Stimulated activated memory B cell treated with anti-CD40 and anti-IgM and Interleukin-4, amounts not matched to agents 10 μg/mL and 1 μg/mL and 100 μg/mL, for 72 hours (primary cell): ENCODE results near the gene BRIP1.
"Not testable (repeated sequence)": the region's sequence is repeated elsewhere in the genome, so short reads cannot be mapped to it uniquely, and the experiment has no call there.

Experiments used
- ATAC-seq: fragments of 150-1000 bp; cut with Tn5 transposase; 2 replicates; pipeline ENCODE4 v1.10.0; 2021
- H3K27ac Mint-ChIP-seq: one replicate; pipeline ENCODE4 v1.8.0; 2022; ENCODE audit warnings: mild to moderate bottlenecking, mixed read lengths
- H3K27me3 Mint-ChIP-seq: one replicate; pipeline ENCODE4 v1.8.0; 2022; ENCODE audit warnings: mixed read lengths
- H3K36me3 Mint-ChIP-seq: one replicate; pipeline ENCODE4 v1.8.0; 2022; ENCODE audit warnings: mixed read lengths
- H3K4me1 Mint-ChIP-seq: one replicate; pipeline ENCODE4 v1.8.0; 2022; ENCODE audit warnings: mixed read lengths
- H3K4me3 Mint-ChIP-seq: one replicate; pipeline ENCODE4 v1.8.0; 2022; ENCODE audit warnings: mild to moderate bottlenecking, moderate library complexity, mixed read lengths
- H3K9me3 Mint-ChIP-seq: one replicate; pipeline ENCODE4 v1.8.0; 2022; ENCODE audit warnings: mixed read lengths

Gene BRIP1

DNA sequence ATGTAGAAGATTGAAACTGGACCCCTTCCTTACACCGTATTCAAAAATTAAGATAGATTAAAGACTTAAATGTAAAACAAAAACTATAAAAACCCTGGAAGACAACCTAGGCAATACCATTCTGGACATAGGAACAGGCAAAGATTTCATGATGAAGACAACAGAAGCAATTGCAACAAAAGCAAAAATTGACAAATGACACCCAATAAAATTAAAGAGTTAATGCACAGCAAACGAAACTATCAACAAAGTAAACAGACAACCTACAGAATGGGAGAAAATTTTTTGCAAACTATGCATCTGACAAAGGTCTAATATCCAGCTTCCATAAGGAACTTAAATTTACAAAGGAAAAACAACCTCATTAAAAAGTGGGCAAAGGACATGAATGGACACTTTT lies 37.1 kb downstream of the BRIP1 start:
- not testable (repeated sequence) for H3K27me3 Mint-ChIP-seq, H3K27ac Mint-ChIP-seq, H3K4me3 Mint-ChIP-seq, H3K9me3 Mint-ChIP-seq, ATAC-seq
- peaks cover 27% of the 10 kb centered on the region for H3K36me3 Mint-ChIP-seq
- peaks cover 11% of the 10 kb centered on the region for H3K4me1 Mint-ChIP-seq

DNA sequence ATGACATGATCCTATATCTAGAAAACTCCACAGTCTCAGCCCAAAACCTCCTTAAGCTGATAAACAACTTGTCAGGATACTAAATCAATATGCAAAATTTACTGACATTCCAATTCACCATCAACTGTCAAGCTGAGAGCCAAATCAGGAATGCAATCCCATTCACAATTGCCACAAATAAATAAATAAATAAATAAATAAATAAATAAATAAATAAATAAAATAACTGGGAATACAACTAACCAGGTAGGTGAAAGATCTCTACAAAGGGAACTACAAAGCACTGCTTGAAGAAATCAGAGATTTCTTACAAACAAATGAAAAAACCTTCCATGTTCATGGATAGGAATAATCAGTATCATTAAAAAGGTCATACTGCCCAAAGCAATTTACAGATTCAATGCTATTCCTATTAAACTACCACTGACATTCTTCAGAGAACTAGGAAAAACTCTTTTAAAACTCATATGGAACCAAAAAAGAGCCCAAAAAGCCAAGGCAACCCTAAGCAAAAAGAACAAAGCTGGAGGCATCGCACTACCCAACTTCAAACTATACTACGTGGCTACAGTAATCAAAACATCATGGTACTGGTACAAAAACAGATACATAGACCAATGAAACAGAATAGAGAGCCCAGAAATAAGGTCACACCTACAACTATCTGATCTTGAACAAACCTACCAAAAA lies 37.7 kb downstream of the BRIP1 start:
- Mint-ChIP-seq H3K27me3 (no peaks in the 10 kb centered on the region), H3K36me3 (peaks cover 32% of the 10 kb centered on the region), H3K9me3 (peaks cover 6% of the 10 kb centered on the region), H3K27ac (no peak overlapping the region), H3K4me3 (no peak overlapping the region), H3K4me1 (peaks cover 11% of the 10 kb centered on the region)
- no peak for ATAC-seq

DNA sequence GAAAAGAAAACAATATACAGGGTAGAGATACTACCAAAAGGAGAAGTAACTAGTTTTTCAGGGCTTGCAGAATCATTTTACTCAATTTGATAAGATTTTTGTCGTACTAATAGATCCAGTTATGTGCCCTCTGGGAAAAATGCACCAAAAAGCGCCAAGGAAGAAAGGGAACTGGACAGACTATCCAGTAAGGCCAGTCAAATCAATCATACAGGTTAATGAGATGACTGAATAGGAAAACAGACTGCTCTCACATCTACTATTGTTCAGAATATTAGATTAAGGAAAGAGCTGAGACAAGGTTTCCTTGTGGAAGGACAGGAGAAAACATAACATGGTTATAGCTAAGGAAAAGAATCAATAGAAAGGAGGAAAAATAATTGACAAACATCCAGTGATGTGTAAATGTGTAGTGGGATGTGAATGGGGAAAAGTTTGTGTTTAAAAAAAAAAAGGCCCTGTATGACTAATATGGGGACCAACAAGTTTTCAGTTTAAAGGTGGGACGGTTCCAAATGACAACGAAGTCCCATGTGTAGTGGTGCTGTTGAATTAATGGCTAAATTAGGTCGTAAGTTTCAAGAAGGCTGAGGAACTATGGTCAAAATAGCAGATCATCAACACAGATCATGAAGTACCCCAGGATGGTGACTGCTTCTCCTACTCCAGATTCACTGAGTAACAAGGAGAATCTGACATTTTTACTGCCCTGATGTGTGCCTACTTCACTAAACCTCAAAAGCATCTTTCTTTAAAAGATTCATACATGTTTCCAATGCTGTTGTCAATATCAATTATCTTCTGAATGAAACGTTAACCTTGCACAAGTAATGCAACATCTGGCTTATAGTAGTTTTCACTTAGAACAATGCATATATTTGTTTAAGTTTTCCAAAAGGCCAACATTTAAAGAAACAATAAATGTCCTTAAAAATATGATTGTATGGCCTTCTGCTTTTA lies 40.7 kb downstream of the BRIP1 start:
- Mint-ChIP-seq H3K27ac (no peak overlapping the region), H3K4me1 (peaks cover 15% of the 10 kb centered on the region), H3K9me3 (peaks cover 5% of the 10 kb centered on the region), H3K4me3 (no peak overlapping the region), H3K27me3 (no peaks in the 10 kb centered on the region), H3K36me3 (peaks cover 33% of the 10 kb centered on the region)
- ATAC-seq: peak; percentile 56

DNA sequence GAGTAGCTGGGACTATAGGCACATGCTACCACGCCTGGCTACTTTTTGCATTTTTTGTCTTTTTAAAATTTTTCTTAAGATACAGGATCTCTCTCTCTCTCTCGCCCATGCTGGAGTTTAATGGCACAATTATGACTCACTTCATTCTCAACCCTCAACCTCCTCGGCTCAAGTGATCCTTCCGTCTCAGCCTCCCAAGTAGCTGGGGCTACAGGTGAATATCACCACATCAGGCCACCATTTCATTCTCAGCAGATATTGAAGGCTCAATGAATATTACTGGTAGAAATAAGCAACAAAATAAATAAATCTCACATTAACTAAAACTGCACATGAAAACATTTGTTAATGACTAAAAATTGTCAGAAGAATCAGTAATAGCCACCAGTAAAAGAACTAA lies 41.7 kb downstream of the BRIP1 start:
- Mint-ChIP-seq H3K4me1 (peaks cover 19% of the 10 kb centered on the region), H3K27me3 (no peaks in the 10 kb centered on the region), H3K36me3 (peaks cover 28% of the 10 kb centered on the region), H3K9me3 (peaks cover 5% of the 10 kb centered on the region), H3K27ac (no peak overlapping the region), H3K4me3 (no peak overlapping the region)
- no peak for ATAC-seq

DNA sequence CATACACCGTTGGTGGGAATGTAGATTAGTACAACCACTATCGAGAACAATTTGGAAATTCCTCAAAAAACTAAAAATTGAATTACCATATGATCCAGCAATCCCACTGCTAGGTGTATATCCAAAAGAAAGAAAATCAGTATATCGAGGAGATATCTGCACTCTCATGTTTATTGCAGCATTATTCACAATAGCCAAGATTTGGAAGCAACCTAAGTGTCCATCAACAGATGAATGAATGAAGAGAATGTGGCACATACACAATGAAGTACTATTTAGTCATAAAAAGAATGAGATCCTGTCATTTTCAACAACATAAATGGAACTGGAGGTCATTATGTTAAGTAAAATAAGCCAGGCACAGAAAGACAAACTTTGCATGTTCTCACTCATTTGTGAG lies 44.1 kb downstream of the BRIP1 start:
- not testable (repeated sequence) for H3K9me3 Mint-ChIP-seq, H3K4me3 Mint-ChIP-seq, H3K27me3 Mint-ChIP-seq, H3K27ac Mint-ChIP-seq, ATAC-seq
- Mint-ChIP-seq H3K4me1 (peaks cover 32% of the 10 kb centered on the region), H3K36me3 (peaks cover 18% of the 10 kb centered on the region)

DNA sequence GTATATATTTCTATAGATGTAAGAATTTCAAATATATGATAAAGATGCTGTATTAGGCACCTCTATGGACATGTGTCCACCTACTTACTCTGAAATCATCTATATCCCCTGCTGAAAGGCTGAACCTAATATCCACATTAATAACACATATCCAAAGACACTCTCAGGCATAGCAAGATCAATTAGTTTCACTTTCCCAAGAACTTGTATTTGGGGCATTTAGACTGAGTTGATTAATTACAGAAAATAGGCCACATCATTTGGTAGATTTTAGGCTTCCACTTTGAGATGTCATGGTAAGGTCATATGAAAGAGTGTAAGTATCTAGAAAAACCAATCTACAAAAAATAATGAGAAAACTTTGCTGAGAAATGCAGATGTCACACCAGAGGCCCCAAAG lies 45.1 kb downstream of the BRIP1 start:
- no peak overlapping the region for H3K4me3 Mint-ChIP-seq
- peaks cover 18% of the 10 kb centered on the region for H3K36me3 Mint-ChIP-seq
- no peaks in the 10 kb centered on the region for H3K27me3 Mint-ChIP-seq
- H3K4me1 Mint-ChIP-seq: peaks cover 35% of the 10 kb centered on the region
- no peak overlapping the region for H3K27ac Mint-ChIP-seq
- no peak for ATAC-seq
- peaks cover 5% of the 10 kb centered on the region for H3K9me3 Mint-ChIP-seq

DNA sequence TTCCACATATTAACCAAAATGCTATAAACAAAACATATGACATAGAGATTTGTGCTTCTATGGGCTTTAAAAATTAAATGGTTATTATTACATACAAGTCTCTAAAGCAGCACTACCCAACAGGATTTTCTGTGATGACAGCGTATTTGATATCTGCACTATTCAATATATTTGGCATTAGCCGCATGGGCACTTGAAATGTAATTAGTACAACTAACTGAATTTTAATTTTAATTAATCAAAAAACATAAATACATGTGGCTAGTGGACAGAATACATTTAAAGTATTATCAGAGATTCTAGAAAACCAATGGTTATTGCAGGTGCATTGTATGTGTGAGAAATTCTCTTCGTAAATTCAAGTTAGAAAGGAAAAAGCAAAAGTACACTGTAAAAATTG lies 45.9 kb downstream of the BRIP1 start:
- no peaks in the 10 kb centered on the region for H3K27me3 Mint-ChIP-seq
- no peak for ATAC-seq
- peaks cover 18% of the 10 kb centered on the region for H3K36me3 Mint-ChIP-seq
- no peak overlapping the region for H3K4me3 Mint-ChIP-seq
- H3K4me1 Mint-ChIP-seq: peaks cover 32% of the 10 kb centered on the region
- H3K9me3 Mint-ChIP-seq: peaks cover 5% of the 10 kb centered on the region
- no peak overlapping the region for H3K27ac Mint-ChIP-seq

DNA sequence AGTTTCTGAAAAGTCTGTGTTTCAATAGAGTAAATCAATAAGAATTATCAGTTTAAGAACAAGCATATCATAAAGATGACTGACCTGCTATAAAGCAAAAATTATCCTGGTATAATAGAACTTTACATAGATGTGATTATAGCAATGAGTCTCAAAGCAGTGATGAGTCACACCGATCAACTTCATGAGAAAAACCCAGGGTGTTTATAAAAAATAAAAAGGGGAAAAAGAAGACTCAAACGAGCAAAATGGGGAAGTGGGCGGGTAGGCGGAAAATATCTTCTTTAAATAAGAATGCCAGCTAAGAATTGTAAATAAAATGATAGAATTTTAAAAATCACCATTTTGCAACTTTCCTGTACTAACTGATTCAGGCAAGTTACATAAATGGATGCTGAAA lies 46.8 kb downstream of the BRIP1 start:
- Mint-ChIP-seq H3K27me3 (no peaks in the 10 kb centered on the region), H3K9me3 (peaks cover 2% of the 10 kb centered on the region), H3K4me3 (peak overlapping the region; percentile 43), H3K27ac (peak overlapping the region; percentile 20), H3K4me1 (peaks cover 25% of the 10 kb centered on the region), H3K36me3 (peaks cover 14% of the 10 kb centered on the region)
- ATAC-seq: peak; percentile 56

DNA sequence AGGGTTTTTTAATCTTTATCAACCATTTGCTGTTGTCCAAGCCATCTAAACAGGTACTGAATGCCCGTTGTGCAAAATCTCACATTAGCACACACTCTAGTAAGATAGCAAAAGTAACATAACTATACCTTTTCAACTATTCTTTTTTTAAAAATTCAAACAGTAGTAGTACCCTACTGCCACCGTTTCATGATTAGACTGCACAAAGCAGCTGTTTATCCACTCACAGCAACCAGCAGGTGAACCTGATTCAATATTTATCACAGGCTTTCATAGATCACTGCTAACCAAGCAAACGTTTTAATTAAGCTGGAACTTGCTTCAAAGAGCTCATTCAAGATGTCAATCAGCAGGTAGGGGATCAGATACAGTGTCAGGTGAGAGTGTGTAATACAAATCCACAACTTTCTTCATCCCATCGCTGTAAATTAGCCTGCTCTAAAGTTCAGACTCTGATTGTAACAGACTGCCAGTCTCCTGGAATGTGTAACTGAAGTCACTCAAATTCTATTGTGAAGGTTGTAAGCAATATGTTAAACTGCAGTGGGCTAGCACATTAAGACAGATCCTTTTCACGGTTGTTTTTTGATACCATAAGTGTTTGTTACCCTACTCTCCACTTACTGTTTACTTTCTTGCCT lies 47.3 kb downstream of the BRIP1 start:
- H3K27me3 Mint-ChIP-seq: no peaks in the 10 kb centered on the region
- peak overlapping the region; percentile 43 for H3K4me3 Mint-ChIP-seq
- H3K27ac Mint-ChIP-seq: peak overlapping the region; percentile 20
- peaks cover 2% of the 10 kb centered on the region for H3K9me3 Mint-ChIP-seq
- H3K36me3 Mint-ChIP-seq: peaks cover 12% of the 10 kb centered on the region
- H3K4me1 Mint-ChIP-seq: peaks cover 24% of the 10 kb centered on the region
- ATAC-seq: peak; percentile 51

DNA sequence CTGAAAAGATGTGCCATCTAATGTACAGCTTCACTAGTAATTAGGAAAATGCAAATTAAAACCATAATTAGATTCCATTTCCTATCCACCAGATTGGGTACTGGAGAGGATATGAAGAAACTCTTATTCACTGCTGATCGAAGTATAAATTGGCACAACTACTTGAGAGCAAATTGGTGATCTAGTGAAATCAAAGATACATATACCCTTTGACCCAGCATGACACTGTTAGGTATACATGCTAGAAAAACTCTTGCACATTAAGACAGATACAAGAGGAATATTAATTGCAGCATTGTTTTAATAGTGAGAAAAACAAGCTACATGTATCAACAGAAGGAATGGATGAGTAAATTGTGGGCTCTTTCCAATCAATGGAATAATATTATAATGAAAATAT lies 48.8 kb downstream of the BRIP1 start:
- H3K4me3 Mint-ChIP-seq: no peak overlapping the region
- H3K27me3 Mint-ChIP-seq: no peaks in the 10 kb centered on the region
- no peak for ATAC-seq
- H3K27ac Mint-ChIP-seq: no peak overlapping the region
- peaks cover 24% of the 10 kb centered on the region for H3K4me1 Mint-ChIP-seq
- H3K9me3 Mint-ChIP-seq: peaks cover 2% of the 10 kb centered on the region
- peaks cover 3% of the 10 kb centered on the region for H3K36me3 Mint-ChIP-seq

DNA sequence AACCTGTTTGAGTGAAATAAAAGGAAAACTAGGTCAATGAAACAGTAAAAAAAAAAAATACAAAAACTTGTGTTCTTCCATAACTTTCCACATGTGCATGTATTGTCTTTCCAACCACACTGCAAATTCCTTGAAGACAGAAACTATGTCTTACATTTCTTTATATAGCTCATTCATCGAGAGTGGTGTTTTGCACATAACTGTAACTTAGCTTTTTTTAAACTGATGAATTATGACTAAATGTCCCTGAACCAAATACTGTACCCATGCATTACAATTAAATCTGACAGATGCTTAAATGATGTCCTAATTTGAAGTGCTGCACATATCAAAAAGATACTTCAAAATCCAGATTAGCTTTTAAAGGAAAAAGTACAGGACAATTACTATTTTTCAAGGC lies 50.1 kb downstream of the BRIP1 start:
- Mint-ChIP-seq H3K4me3 (no peak overlapping the region), H3K9me3 (no peaks in the 10 kb centered on the region), H3K4me1 (peaks cover 21% of the 10 kb centered on the region), H3K27me3 (no peaks in the 10 kb centered on the region), H3K27ac (no peak overlapping the region), H3K36me3 (no peaks in the 10 kb centered on the region)
- no peak for ATAC-seq

DNA sequence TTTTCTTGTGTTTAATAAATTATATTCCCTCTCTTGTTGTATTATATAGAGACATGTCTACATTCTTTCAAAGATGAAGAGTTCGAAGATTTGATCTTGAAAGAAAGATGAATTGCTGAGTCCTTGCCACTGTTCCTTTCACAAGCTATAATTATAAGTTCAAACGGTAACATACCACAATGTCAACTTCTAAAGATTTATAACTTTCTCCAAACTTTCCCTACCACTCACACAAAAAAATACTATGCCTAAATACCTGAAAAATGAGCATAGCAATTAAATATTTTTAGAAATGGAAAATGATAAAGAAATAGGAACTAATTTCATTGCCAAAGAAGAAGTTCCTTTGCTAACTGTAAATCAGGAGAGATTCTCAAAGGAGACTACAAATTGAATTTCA lies 50.6 kb downstream of the BRIP1 start:
- H3K4me3 Mint-ChIP-seq: no peak overlapping the region
- H3K36me3 Mint-ChIP-seq: no peaks in the 10 kb centered on the region
- H3K9me3 Mint-ChIP-seq: no peaks in the 10 kb centered on the region
- peaks cover 20% of the 10 kb centered on the region for H3K4me1 Mint-ChIP-seq
- no peaks in the 10 kb centered on the region for H3K27me3 Mint-ChIP-seq
- no peak overlapping the region for H3K27ac Mint-ChIP-seq
- no peak for ATAC-seq

DNA sequence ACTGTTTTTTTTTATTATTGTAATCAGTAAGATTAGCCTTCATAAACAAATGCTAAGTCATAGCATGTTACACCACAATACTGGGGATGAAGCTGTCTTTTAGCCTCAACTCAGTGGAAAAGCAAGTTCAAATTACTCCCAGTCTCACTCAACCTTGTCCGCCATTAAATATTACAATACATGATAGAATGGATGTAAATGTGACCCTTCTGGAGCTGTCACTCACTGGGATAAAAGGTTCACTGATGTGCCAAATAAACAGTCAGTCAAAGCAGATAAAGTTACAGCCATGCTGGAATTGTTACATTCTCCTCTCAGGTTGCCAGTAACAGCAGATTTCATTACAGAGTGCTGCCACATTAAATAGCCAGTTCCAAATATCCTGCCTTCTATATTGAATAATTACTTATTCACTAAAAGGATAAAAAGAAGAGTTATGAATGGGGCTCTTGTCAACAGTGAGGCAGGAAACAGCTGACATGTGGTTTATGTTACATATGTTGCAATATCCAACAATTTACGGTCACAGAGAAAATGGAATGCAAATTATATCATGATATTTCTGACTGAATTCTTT lies 53.4 kb downstream of the BRIP1 start:
- no peaks in the 10 kb centered on the region for H3K36me3 Mint-ChIP-seq
- no peaks in the 10 kb centered on the region for H3K9me3 Mint-ChIP-seq
- no peak overlapping the region for H3K27ac Mint-ChIP-seq
- no peaks in the 10 kb centered on the region for H3K27me3 Mint-ChIP-seq
- no peak for ATAC-seq
- peaks cover 6% of the 10 kb centered on the region for H3K4me1 Mint-ChIP-seq
- H3K4me3 Mint-ChIP-seq: no peak overlapping the region

DNA sequence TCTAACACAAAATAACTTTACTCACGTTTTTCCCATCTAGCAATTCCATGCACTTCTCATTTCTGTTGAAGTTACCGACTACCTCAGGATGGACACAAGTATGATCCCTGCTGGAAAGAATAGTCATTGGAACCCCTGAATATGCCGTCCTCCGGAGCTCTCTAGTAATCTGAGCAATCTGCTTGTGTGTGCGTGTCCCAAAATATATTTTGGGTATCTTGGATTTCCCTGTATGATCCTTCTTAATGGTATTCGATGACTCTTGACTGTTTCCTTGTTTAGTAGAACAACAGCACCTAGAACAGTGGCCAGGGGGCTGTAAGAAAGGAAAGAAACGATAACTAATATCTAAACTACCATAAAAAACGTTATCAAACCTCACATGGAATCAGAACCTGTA lies 54.9 kb downstream of the BRIP1 start:
- Mint-ChIP-seq H3K4me1 (no peaks in the 10 kb centered on the region), H3K27ac (no peak overlapping the region), H3K36me3 (no peaks in the 10 kb centered on the region), H3K9me3 (no peaks in the 10 kb centered on the region), H3K27me3 (no peaks in the 10 kb centered on the region), H3K4me3 (no peak overlapping the region)
- ATAC-seq: no peak

DNA sequence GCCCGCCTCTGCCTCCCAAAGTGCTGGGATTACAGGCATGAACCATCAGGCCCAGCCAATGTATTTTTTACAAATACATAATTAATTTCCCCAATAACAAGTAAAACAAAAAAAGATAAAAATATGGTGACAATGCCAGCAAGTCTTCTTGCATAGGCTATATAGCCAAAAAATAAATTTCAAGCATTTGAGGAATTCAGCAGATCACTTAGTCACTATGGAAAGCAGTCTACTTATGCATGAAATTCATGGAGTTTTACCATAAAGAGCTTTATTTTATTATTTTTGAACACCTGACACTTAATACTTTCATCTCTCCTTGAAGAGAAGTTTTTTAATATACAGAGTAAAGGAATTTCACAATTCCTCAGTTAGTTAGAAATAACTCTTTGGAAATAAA lies 56.4 kb downstream of the BRIP1 start:
- H3K27ac Mint-ChIP-seq: no peak overlapping the region
- H3K4me1 Mint-ChIP-seq: no peaks in the 10 kb centered on the region
- no peak overlapping the region for H3K4me3 Mint-ChIP-seq

More for the DNA sequence above, 56.4 kb downstream of the BRIP1 start:
- Mint-ChIP-seq H3K27me3 (no peaks in the 10 kb centered on the region), H3K9me3 (no peaks in the 10 kb centered on the region), H3K36me3 (no peaks in the 10 kb centered on the region)
- ATAC-seq: no peak
